Endothelial cell of coronary artery (primary cell): ENCODE results near the gene FAM241B. TPM values are rescaled to one million over a fixed set of nuclear protein-coding genes. Genes with fewer than 3 reads are reported as not detected.

Experiments used
- total RNA-seq: library from RNA; depleted of rRNA; stranded (reverse); fragments of >200 nt; gene quantifications from 2 replicates; pipeline ENCODE4 v1.2.3, GENCODE V29; 2014

The FAM241B gene, protein sequence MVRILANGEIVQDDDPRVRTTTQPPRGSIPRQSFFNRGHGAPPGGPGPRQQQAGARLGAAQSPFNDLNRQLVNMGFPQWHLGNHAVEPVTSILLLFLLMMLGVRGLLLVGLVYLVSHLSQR
- 0.18 and 0.28 TPM in 2 replicates for total RNA-seq

GRCh38 chr10:69629897-69630650, at the start of gene FAM241B:
Gene FAM241B (plus strand): TSS chr10:69630247. CDS start chr10:69631744, 1,497 bp downstream.

Other genes starting within 250 kb of the FAM241B start
- gene TACR2, start 213.3 kb upstream of the FAM241B start, total RNA-seq = 0.09 TPM in 2 replicates
- 48.3 and 70.5 TPM in 2 replicates for gene TSPAN15, start 178.8 kb upstream of the FAM241B start, total RNA-seq
- not detected in 2 replicates for gene NEUROG3, start 56.8 kb upstream of the FAM241B start, total RNA-seq
- gene COL13A1, start 171.7 kb downstream of the FAM241B start, total RNA-seq = 18.3 and 36.0 TPM in 2 replicates